Aorta (tissue), 5 donors: Measurements from ENCODE around the gene CCDC9B. TPM values are rescaled to one million over a fixed set of nuclear protein-coding genes. Genes with fewer than 3 reads are reported as not detected.

Experiments used
- ATAC-seq: fragments of 200-7000 bp; cut with Tn5 transposase; one replicate; pipeline ENCODE4 v1.9.1; 2022; ENCODE audit warnings: moderate library complexity; ENCODE audit not compliant: low FRiP score
- DNase-seq, 2 donors: peaks; one replicate each; pipeline ENCODE4 v3.0.0-alpha.2; 2020
- H3K27ac ChIP-seq, 2 donors: one replicate each; pipeline ENCODE4 v1.5.1; 2013; ENCODE audit warnings: low read length in 2 of 2, mild to moderate bottlenecking in 2 of 2, moderate library complexity in 2 of 2, control low read depth in 1 of 2, inconsistent platforms in 1 of 2, low read depth in 1 of 2
- H3K27me3 ChIP-seq, 2 donors: one replicate each; pipeline ENCODE4 v1.6.1; 2013; ENCODE audit warnings: control low read depth in 1 of 2, low read length in 1 of 2, mild to moderate bottlenecking in 1 of 2, moderate library complexity in 1 of 2; ENCODE audit not compliant: insufficient read depth in 2 of 2, control insufficient read depth in 1 of 2
- H3K36me3 ChIP-seq, 2 donors: one replicate each; pipeline ENCODE4 v1.6.1; 2013; ENCODE audit warnings: control low read depth in 1 of 2, low read length in 1 of 2, mild to moderate bottlenecking in 1 of 2; ENCODE audit not compliant: insufficient read depth in 2 of 2, control insufficient read depth in 1 of 2
- H3K4me1 ChIP-seq, 2 donors: one replicate each; pipeline ENCODE4 v1.6.1; 2013; ENCODE audit warnings: low read length in 2 of 2, control low read depth in 1 of 2, mild to moderate bottlenecking in 1 of 2, moderate library complexity in 1 of 2; ENCODE audit not compliant: insufficient read depth in 2 of 2, control insufficient read depth in 1 of 2
- H3K4me3 ChIP-seq, 2 donors: one replicate each; pipeline ENCODE4 v1.5.1; 2013; ENCODE audit warnings: low read length in 2 of 2, control low read depth in 1 of 2, mild to moderate bottlenecking in 1 of 2
- H3K9me3 ChIP-seq: one replicate; pipeline ENCODE4 v1.6.1; 2013; ENCODE audit warnings: mild to moderate bottlenecking, low read length; ENCODE audit not compliant: control insufficient read depth
- WGBS, 2 donors: extraction: QIAGEN DNeasy Blood & Tissue Kit; methylation state at CpG; one replicate each; pipeline ENCODE4 v1.1.7; 2013; 5-methylcytosine and 5-hydroxymethylcytosine counted together
- intact Hi-C, 2 donors: fragments of 100-400 bp; cut with DNase I; formaldehyde crosslinking; loops; one replicate each; pipeline versions ENCODE4 v1.14.2 to v1.15.0; 2022
- polyA plus RNA-seq, 2 donors: library from polyadenylated mRNA; stranded (reverse); fragments of 200-250 nt; gene quantifications; one replicate each; pipeline ENCODE4 v1.2.3, GENCODE V29; 2013
- total RNA-seq, 2 donors: library from RNA; stranded (reverse); fragmentation: NEBNext Ultra II Directional; extraction: Animal tissue kit (Norgen Biotek cat#: 25700); gene quantifications; one replicate each; pipeline ENCODE4 v1.2.1, GENCODE V29; 2021
- donor health status: healthy with polysubstance abuse.
- donor health status: Bipolar disorder and iron deficiency.
- donor health status: DM: no; HTN: no; CAD: no.
- donor health status: DM: no; HTN: no; CAD: no.
- donor health status: DM: yes; HTN: yes; CAD: no.

CCDC9B gene
- total and polyA plus RNA-seq, 4 donors, result 16.2 to 66.6 (median 51.9) TPM

- H3K36me3 ChIP-seq, result no peaks in the 10 kb centered on the region
- ATAC-seq (peak; percentile 10), DNase-seq (peak in 1 of 2 donors; percentile 60)
- no peaks in the 10 kb centered on the region for H3K4me1 ChIP-seq
- H3K27me3 ChIP-seq, result no peaks in the 10 kb centered on the region
- intact Hi-C loops, result no loop called here
- peak overlapping the region in 1 of 2 donors; percentile 27 for H3K4me3 ChIP-seq
- WGBS, 2 donors, result 1 to 2% methylated on average over 36 to 92 of the region's 92 CpGs
- H3K9me3 ChIP-seq, result no peaks in the 10 kb centered on the region
- H3K27ac ChIP-seq, result no peak overlapping the region
Observed at GRCh38 chr15:40282147-40282868, 58.4 kb downstream of the CCDC9B start.

GRCh38 chr15:40281801-40282146 lies 59.0 kb downstream of the CCDC9B start:
- Histone ChIP-seq H3K36me3 (no peaks in the 10 kb centered on the region), H3K27ac (no peak overlapping the region), H3K27me3 (no peaks in the 10 kb centered on the region), H3K4me3 (peak overlapping the region in 1 of 2 donors; percentile 27), H3K4me1 (no peaks in the 10 kb centered on the region), H3K9me3 (no peaks in the 10 kb centered on the region)
- intact Hi-C loops, result no loop called here
- WGBS, 2 donors, result 2 to 3% methylated on average over 19 to 51 of the region's 51 CpGs
- no peak for DNase-seq
- ATAC-seq, result no peak

Other genes starting within 250 kb of the CCDC9B start
- 10 to 100 TPM in 1 of 2 donors, 1 to 10 TPM in 1; 6.0 to 17.3 TPM for gene BMF, start 232.1 kb downstream of the CCDC9B start, total RNA-seq
- gene BMF, start 232.1 kb downstream of the CCDC9B start, polyA plus RNA-seq, result 1 to 10 TPM; 4.3 to 5.6 TPM
- gene BUB1B, start 179.9 kb downstream of the CCDC9B start, total RNA-seq, result 1 to 10 TPM in 1 of 2 donors, under 1 TPM in 1; 0.84 to 5.0 TPM
- gene BUB1B, start 179.9 kb downstream of the CCDC9B start, polyA plus RNA-seq, result 1 to 10 TPM in 1 of 2 donors, under 1 TPM in 1; 0.51 to 3.0 TPM
- gene PAK6, start 101.9 kb downstream of the CCDC9B start, total RNA-seq, result under 1 TPM; 0.81 to 0.91 TPM
- not detected for gene PAK6, start 101.9 kb downstream of the CCDC9B start, polyA plus RNA-seq
- not detected for gene ANKRD63, start 57.9 kb downstream of the CCDC9B start, total RNA-seq
- gene ANKRD63, start 57.9 kb downstream of the CCDC9B start, polyA plus RNA-seq, result not detected
- gene PLCB2, start 33.0 kb downstream of the CCDC9B start, total RNA-seq, result 10 to 100 TPM; 23.6 to 55.8 TPM
- gene PLCB2, start 33.0 kb downstream of the CCDC9B start, polyA plus RNA-seq, result 1 to 10 TPM; 5.8 to 7.2 TPM
- gene INAFM2, start 17.2 kb downstream of the CCDC9B start, total RNA-seq, result 10 to 100 TPM; 59.4 to 70.0 TPM
- gene INAFM2, start 17.2 kb downstream of the CCDC9B start, polyA plus RNA-seq, result 10 to 100 TPM; 26.0 to 53.6 TPM
- gene PHGR1, start 10.1 kb upstream of the CCDC9B start, total RNA-seq, result not detected
- gene PHGR1, start 10.1 kb upstream of the CCDC9B start, polyA plus RNA-seq, result 1,000 to 10,000 TPM in 1 of 2 donors, 10 to 100 TPM in 1; 45.9 to 1,323 TPM
- under 1 TPM; 0.49 to 0.60 TPM for gene DISP2, start 17.3 kb upstream of the CCDC9B start, total RNA-seq
- gene DISP2, start 17.3 kb upstream of the CCDC9B start, polyA plus RNA-seq, result under 1 TPM; 0.08 to 0.13 TPM
- gene KNSTRN, start 41.8 kb upstream of the CCDC9B start, total RNA-seq, result 1 to 10 TPM; 3.1 to 6.6 TPM
- gene KNSTRN, start 41.8 kb upstream of the CCDC9B start, polyA plus RNA-seq, result 1 to 10 TPM; 4.1 to 7.6 TPM
- 10 to 100 TPM; 41.7 to 63.0 TPM for gene IVD, start 64.9 kb upstream of the CCDC9B start, total RNA-seq
- 10 to 100 TPM; 16.4 to 48.4 TPM for gene IVD, start 64.9 kb upstream of the CCDC9B start, polyA plus RNA-seq
- 10 to 100 TPM; 17.5 to 21.2 TPM for gene BAHD1, start 100.0 kb upstream of the CCDC9B start, total RNA-seq
- gene BAHD1, start 100.0 kb upstream of the CCDC9B start, polyA plus RNA-seq, result 1 to 10 TPM; 4.8 to 9.4 TPM
- gene CHST14, start 130.0 kb upstream of the CCDC9B start, total RNA-seq, result 10 to 100 TPM; 14.0 to 21.4 TPM
- 10 to 100 TPM in 1 of 2 donors, 1 to 10 TPM in 1; 2.8 to 15.6 TPM for gene CHST14, start 130.0 kb upstream of the CCDC9B start, polyA plus RNA-seq
- gene CCDC32, start 224.1 kb upstream of the CCDC9B start, total RNA-seq, result 10 to 100 TPM; 32.0 to 34.0 TPM
- 10 to 100 TPM; 18.8 to 27.4 TPM for gene CCDC32, start 224.1 kb upstream of the CCDC9B start, polyA plus RNA-seq
- gene RPUSD2, start 228.4 kb upstream of the CCDC9B start, total RNA-seq, result 1 to 10 TPM; 4.8 to 6.1 TPM
- gene RPUSD2, start 228.4 kb upstream of the CCDC9B start, polyA plus RNA-seq, result 1 to 10 TPM; 3.4 to 4.4 TPM